ENCODE results near the gene ZNF563. TPM values are rescaled to one million over a fixed set of nuclear protein-coding genes. Genes with fewer than 3 reads are reported as not detected.

ZNF563 gene
- total RNA-seq, 1 experiment from 2014 or later: 4.5 TPM

DNA sequence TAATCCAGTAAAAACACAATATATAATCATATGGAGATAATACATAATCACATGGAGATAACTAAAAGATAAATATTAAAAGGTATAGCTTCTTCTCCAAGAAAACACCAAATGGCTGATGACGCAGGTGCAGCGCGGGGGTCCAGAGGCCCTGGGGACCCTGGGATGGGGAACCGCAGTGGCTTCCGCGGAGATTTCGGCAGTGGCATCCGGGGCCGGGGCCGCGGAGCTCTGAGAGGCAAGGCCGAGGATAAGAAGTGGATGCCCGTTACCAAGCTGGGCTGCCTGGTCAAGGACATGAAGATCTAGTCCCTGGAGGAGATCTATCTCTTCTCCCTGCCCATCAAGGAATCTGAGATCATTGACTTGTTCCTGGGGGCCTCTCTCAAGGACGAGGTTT, 49.2 kb downstream of the ZNF563 start:
- no peak overlapping the region for H3K4me3 Mint-ChIP-seq
- CTCF ChIA-PET: interaction anchor here (1.2 kb wide), 1 partner anchor 193 kb away, joined by 3 read pairs; no protein-coding TSS in a partner anchor
- H3K27me3 Mint-ChIP-seq (ENCODE audit: low read depth): no peaks in the 10 kb centered on the region
- POLR2A ChIA-PET: no interaction called here
- peaks cover 13% of the 10 kb centered on the region for H3K36me3 Mint-ChIP-seq
- no peak for TF ChIP-seq ZNF219 (CRISPR knock-in tag; IDR thresholded peaks at IDR 0.05; ENCODE audit: borderline replicate concordance)
- TF ChIP-seq ELF4 (CRISPR knock-in tag; IDR thresholded peaks at IDR 0.05; ENCODE audit: low read depth): no peak
- TF ChIP-seq, protein P1, sequence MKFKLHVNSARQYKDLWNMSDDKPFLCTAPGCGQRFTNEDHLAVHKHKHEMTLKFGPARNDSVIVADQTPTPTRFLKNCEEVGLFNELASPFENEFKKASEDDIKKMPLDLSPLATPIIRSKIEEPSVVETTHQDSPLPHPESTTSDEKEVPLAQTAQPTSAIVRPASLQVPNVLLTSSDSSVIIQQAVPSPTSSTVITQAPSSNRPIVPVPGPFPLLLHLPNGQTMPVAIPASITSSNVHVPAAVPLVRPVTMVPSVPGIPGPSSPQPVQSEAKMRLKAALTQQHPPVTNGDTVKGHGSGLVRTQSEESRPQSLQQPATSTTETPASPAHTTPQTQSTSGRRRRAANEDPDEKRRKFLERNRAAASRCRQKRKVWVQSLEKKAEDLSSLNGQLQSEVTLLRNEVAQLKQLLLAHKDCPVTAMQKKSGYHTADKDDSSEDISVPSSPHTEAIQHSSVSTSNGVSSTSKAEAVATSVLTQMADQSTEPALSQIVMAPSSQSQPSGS (CRISPR knock-in tag; IDR thresholded peaks at IDR 0.05; ENCODE audit: borderline replicate concordance, low read depth): no peak
- TF ChIP-seq SP1 (CRISPR knock-in tag; conservative IDR thresholded peaks at IDR 0.05): no peak
- TF ChIP-seq, protein P2, sequence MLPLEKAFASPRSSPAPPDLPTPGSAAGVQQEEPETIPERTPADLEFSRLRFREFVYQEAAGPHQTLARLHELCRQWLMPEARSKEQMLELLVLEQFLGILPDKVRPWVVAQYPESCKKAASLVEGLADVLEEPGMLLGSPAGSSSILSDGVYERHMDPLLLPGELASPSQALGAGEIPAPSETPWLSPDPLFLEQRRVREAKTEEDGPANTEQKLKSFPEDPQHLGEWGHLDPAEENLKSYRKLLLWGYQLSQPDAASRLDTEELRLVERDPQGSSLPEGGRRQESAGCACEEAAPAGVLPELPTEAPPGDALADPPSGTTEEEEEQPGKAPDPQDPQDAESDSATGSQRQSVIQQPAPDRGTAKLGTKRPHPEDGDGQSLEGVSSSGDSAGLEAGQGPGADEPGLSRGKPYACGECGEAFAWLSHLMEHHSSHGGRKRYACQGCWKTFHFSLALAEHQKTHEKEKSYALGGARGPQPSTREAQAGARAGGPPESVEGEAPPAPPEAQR (CRISPR knock-in tag; IDR thresholded peaks at IDR 0.05): no peak
- TF ChIP-seq, protein P3, sequence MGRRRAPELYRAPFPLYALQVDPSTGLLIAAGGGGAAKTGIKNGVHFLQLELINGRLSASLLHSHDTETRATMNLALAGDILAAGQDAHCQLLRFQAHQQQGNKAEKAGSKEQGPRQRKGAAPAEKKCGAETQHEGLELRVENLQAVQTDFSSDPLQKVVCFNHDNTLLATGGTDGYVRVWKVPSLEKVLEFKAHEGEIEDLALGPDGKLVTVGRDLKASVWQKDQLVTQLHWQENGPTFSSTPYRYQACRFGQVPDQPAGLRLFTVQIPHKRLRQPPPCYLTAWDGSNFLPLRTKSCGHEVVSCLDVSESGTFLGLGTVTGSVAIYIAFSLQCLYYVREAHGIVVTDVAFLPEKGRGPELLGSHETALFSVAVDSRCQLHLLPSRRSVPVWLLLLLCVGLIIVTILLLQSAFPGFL (CRISPR knock-in tag; IDR thresholded peaks at IDR 0.05; ENCODE audit: borderline replicate concordance): no peak
- no peak for TF ChIP-seq CREB1 (CRISPR knock-in tag; IDR thresholded peaks at IDR 0.05)
- TF ChIP-seq, protein P4, sequence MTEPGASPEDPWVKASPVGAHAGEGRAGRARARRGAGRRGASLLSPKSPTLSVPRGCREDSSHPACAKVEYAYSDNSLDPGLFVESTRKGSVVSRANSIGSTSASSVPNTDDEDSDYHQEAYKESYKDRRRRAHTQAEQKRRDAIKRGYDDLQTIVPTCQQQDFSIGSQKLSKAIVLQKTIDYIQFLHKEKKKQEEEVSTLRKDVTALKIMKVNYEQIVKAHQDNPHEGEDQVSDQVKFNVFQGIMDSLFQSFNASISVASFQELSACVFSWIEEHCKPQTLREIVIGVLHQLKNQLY (CRISPR knock-in tag; IDR thresholded peaks at IDR 0.05): no peak
- TF ChIP-seq, protein P5, sequence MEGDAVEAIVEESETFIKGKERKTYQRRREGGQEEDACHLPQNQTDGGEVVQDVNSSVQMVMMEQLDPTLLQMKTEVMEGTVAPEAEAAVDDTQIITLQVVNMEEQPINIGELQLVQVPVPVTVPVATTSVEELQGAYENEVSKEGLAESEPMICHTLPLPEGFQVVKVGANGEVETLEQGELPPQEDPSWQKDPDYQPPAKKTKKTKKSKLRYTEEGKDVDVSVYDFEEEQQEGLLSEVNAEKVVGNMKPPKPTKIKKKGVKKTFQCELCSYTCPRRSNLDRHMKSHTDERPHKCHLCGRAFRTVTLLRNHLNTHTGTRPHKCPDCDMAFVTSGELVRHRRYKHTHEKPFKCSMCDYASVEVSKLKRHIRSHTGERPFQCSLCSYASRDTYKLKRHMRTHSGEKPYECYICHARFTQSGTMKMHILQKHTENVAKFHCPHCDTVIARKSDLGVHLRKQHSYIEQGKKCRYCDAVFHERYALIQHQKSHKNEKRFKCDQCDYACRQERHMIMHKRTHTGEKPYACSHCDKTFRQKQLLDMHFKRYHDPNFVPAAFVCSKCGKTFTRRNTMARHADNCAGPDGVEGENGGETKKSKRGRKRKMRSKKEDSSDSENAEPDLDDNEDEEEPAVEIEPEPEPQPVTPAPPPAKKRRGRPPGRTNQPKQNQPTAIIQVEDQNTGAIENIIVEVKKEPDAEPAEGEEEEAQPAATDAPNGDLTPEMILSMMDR (IDR thresholded peaks at IDR 0.05): no peak
- TF ChIP-seq, protein P6, sequence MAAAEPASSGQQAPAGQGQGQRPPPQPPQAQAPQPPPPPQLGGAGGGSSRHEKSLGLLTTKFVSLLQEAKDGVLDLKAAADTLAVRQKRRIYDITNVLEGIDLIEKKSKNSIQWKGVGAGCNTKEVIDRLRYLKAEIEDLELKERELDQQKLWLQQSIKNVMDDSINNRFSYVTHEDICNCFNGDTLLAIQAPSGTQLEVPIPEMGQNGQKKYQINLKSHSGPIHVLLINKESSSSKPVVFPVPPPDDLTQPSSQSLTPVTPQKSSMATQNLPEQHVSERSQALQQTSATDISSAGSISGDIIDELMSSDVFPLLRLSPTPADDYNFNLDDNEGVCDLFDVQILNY (CRISPR knock-in tag; IDR thresholded peaks at IDR 0.05): no peak
- no peak for TF ChIP-seq CREM (CRISPR knock-in tag; IDR thresholded peaks at IDR 0.05)
- TF ChIP-seq, protein P7, sequence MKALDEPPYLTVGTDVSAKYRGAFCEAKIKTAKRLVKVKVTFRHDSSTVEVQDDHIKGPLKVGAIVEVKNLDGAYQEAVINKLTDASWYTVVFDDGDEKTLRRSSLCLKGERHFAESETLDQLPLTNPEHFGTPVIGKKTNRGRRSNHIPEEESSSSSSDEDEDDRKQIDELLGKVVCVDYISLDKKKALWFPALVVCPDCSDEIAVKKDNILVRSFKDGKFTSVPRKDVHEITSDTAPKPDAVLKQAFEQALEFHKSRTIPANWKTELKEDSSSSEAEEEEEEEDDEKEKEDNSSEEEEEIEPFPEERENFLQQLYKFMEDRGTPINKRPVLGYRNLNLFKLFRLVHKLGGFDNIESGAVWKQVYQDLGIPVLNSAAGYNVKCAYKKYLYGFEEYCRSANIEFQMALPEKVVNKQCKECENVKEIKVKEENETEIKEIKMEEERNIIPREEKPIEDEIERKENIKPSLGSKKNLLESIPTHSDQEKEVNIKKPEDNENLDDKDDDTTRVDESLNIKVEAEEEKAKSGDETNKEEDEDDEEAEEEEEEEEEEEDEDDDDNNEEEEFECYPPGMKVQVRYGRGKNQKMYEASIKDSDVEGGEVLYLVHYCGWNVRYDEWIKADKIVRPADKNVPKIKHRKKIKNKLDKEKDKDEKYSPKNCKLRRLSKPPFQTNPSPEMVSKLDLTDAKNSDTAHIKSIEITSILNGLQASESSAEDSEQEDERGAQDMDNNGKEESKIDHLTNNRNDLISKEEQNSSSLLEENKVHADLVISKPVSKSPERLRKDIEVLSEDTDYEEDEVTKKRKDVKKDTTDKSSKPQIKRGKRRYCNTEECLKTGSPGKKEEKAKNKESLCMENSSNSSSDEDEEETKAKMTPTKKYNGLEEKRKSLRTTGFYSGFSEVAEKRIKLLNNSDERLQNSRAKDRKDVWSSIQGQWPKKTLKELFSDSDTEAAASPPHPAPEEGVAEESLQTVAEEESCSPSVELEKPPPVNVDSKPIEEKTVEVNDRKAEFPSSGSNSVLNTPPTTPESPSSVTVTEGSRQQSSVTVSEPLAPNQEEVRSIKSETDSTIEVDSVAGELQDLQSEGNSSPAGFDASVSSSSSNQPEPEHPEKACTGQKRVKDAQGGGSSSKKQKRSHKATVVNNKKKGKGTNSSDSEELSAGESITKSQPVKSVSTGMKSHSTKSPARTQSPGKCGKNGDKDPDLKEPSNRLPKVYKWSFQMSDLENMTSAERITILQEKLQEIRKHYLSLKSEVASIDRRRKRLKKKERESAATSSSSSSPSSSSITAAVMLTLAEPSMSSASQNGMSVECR (CRISPR knock-in tag; IDR thresholded peaks at IDR 0.05; ENCODE audit: borderline replicate concordance): no peak
- TF ChIP-seq, protein P8, sequence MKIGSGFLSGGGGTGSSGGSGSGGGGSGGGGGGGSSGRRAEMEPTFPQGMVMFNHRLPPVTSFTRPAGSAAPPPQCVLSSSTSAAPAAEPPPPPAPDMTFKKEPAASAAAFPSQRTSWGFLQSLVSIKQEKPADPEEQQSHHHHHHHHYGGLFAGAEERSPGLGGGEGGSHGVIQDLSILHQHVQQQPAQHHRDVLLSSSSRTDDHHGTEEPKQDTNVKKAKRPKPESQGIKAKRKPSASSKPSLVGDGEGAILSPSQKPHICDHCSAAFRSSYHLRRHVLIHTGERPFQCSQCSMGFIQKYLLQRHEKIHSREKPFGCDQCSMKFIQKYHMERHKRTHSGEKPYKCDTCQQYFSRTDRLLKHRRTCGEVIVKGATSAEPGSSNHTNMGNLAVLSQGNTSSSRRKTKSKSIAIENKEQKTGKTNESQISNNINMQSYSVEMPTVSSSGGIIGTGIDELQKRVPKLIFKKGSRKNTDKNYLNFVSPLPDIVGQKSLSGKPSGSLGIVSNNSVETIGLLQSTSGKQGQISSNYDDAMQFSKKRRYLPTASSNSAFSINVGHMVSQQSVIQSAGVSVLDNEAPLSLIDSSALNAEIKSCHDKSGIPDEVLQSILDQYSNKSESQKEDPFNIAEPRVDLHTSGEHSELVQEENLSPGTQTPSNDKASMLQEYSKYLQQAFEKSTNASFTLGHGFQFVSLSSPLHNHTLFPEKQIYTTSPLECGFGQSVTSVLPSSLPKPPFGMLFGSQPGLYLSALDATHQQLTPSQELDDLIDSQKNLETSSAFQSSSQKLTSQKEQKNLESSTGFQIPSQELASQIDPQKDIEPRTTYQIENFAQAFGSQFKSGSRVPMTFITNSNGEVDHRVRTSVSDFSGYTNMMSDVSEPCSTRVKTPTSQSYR (CRISPR knock-in tag; IDR thresholded peaks at IDR 0.05): no peak
- TF ChIP-seq IRF2 (CRISPR knock-in tag; IDR thresholded peaks at IDR 0.05; ENCODE audit: borderline replicate concordance, low read depth): no peak
- TF ChIP-seq NR1H2 (CRISPR knock-in tag; IDR thresholded peaks at IDR 0.05): no peak
- no peak for TF ChIP-seq SOX15 (CRISPR knock-in tag; IDR thresholded peaks at IDR 0.05)
- TF ChIP-seq, protein P9, sequence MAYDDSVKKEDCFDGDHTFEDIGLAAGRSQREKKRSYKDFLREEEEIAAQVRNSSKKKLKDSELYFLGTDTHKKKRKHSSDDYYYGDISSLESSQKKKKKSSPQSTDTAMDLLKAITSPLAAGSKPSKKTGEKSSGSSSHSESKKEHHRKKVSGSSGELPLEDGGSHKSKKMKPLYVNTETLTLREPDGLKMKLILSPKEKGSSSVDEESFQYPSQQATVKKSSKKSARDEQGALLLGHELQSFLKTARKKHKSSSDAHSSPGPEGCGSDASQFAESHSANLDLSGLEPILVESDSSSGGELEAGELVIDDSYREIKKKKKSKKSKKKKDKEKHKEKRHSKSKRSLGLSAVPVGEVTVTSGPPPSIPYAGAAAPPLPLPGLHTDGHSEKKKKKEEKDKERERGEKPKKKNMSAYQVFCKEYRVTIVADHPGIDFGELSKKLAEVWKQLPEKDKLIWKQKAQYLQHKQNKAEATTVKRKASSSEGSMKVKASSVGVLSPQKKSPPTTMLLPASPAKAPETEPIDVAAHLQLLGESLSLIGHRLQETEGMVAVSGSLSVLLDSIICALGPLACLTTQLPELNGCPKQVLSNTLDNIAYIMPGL (CRISPR knock-in tag; IDR thresholded peaks at IDR 0.05): no peak
- no peak for TF ChIP-seq GRHL2 (CRISPR knock-in tag; IDR thresholded peaks at IDR 0.05; ENCODE audit: insufficient replicate concordance, severe bottlenecking)
- peaks cover 18% of the 10 kb centered on the region for H3K9me3 Mint-ChIP-seq
- no peak overlapping the region for H3K27ac Mint-ChIP-seq
- DNase-seq (ENCODE audit: low spot score) (no peak), ATAC-seq (no peak)
- 0 out of 2 replicates have a peak, but pooled peaks cover 2% of the 10 kb centered on the region for H3K4me1 Mint-ChIP-seq
